Testis (tissue), 2 donors: ENCODE data around the gene MSI2.

Experiments
- CTCF ChIP-seq, 3 experiments: fragments of 450-650 bp in 2 of 3; fragments of 200-600 bp in 1 of 3; sonication (generic) in 1 of 3; IDR thresholded peaks; one replicate each; pipeline ENCODE4 v1.5.1; 2016 to 2019; ENCODE audit warnings: antibody characterized with exemption in 3 of 3, mild to moderate bottlenecking in 2 of 3, moderate library complexity in 1 of 3
- POLR2A ChIP-seq: fragments of 450-650 bp; IDR thresholded peaks from one replicate; pipeline ENCODE4 v1.6.1; 2017; ENCODE audit warnings: antibody characterized with exemption, mild to moderate bottlenecking, moderate library complexity

- no peak for TF ChIP-seq CTCF (IDR thresholded peaks at IDR 0.05)
- no peak for TF ChIP-seq POLR2A
Observed at GRCh38 chr17:57290981-57291380, 34.7 kb downstream of the MSI2 start.
